Measurements from ENCODE around the gene HPS3.
"Not testable (repeated sequence)": the region's sequence is repeated elsewhere in the genome, so short reads cannot be mapped to it uniquely, and the experiment has no call there.

HPS3 gene

DNA sequence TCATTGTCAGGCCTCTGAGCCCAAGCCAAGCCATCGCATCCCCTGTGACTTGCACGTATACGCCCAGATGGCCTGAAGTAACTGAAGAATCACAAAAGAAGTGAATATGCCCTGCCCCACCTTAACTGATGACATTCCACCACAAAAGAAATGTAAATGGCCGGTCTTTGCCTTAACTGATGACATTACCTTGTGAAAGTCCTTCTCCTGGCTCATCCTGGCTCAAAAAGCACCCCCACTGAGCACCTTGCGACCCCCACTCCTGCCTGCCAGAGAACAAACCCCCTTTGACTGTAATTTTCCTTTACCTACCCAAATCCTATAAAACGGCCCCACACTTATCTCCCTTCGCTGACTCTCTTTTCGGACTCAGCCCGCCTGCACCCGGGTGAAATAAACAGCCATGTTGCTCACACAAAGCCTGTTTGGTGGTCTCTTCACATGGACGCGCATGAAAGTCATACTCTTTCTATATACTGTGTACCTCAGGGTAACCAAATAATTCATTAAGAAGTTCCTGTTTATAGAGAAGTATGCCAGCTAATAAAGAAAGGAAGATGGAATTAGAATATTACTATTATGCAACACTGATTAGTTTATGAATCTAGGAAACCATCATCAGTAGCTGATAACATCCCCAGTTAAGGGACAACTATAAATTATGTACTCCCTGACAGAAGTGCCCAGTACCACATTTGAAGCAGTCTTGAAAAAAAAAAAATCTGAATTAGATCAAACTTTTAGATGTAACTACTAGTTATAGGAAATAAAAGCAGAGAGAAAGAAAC, 67.6 kb downstream of the HPS3 start:
- DNase-seq, result not testable (repeated sequence)

GRCh38 chr3:149197669-149198068, 68.2 kb downstream of the HPS3 start:
- DNase-seq, result no peak

DNA sequence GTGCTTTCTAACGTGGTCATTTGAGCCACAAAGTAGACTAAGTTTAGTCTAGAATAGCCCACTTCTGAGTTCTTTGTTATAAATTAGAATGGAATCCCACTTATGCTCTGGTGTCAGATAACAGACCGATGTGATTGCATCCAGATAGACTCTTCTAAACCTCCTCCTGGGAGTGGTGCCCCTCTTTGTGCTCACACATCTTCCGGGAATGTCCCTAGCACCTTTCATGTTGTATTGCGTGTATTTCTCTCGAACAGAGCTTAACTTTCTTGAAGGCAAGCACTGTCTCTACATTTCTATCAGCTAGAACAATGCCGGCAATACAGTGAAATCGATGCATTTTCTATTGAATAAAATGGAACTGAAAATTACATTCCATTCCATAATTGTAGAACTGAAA, 69.2 kb downstream of the HPS3 start:
- no peak for DNase-seq

DNA sequence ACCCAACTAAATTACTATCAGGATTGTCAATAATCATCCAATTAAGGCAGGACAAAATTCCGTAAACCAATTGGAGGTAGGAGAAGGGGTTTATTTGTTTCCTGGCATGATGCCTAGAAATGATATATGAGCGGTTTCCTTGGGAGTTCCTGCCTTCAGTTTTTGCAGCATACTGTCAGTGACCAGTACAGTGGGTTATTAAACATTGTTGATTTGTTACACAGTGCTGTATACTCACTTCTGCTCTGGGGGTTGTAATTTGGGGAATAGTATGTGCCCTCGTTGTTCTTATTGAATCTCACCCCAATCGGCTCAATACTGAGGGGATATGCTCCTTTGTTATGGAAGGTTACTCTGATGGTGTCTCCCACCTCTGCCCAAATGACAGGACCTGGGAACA, 70.0 kb downstream of the HPS3 start:
- DNase-seq, result no peak

- no peak for DNase-seq
Measured at GRCh38 chr3:149203758-149204157, 74.3 kb downstream of the HPS3 start.

DNA sequence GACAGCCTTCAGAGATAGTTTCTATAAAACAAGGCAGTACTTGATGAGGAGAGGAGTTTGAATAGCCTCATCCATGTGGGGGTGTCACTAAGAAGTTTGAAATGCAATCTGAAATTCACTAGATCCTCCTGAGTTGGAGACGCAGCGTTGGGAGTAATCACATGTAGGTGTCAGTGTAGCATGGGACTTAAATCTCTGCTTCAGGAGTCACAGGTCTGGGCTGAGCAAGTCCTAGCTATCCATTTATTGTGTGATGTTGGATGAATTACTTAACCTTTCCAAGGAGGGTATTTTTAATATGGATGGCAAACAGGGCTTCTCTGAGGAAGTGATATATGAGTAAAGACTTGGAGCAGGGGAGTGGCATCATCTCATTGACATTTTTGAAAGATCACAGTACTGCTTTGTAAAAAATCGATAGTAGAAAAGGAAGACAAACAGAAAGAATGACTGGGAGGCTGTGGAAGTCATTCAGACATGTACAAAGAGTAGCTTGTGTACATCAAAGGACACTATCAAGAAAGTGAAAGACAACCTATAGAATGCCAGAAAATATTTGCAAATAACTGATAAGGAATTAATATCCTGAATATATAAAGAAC, 75.1 kb downstream of the HPS3 start:
- no peak for DNase-seq

GRCh38 chr3:149207475-149207874, 78.0 kb downstream of the HPS3 start:
- no peak for DNase-seq

GRCh38 chr3:149209431-149209830, 80.0 kb downstream of the HPS3 start:
- no peak for DNase-seq

- no peak for DNase-seq
Measured at GRCh38 chr3:149212386-149212785, 82.9 kb downstream of the HPS3 start.

- DNase-seq, result no peak
Measured at GRCh38 chr3:149214702-149215101, 85.3 kb downstream of the HPS3 start.

- no peak for DNase-seq
Measured at GRCh38 chr3:149215515-149215914, 86.1 kb downstream of the HPS3 start.

GRCh38 chr3:149216193-149216869, 86.9 kb downstream of the HPS3 start:
- DNase-seq, result no peak

DNA sequence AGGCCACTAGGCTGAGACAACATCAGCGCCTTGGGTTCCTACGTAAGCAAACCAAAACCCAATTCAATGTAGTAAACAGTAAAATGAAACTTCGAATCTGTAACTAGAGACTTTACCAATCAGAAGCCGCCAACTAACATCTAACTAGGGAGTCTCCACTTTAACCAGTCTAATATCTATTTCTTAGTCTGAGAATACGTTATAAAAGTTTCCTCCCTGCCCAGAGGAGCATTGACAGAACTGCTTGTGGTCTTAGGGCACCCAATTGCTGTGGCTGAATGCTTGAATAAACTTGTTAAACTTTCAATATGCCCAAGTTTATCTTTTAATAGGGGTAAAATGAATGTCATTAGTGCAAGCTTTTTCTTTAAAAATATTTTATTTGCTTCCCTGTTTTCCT, 87.9 kb downstream of the HPS3 start:
- DNase-seq, result no peak

GRCh38 chr3:149219380-149220121, 90.1 kb downstream of the HPS3 start:
- not testable (repeated sequence) for DNase-seq

DNA sequence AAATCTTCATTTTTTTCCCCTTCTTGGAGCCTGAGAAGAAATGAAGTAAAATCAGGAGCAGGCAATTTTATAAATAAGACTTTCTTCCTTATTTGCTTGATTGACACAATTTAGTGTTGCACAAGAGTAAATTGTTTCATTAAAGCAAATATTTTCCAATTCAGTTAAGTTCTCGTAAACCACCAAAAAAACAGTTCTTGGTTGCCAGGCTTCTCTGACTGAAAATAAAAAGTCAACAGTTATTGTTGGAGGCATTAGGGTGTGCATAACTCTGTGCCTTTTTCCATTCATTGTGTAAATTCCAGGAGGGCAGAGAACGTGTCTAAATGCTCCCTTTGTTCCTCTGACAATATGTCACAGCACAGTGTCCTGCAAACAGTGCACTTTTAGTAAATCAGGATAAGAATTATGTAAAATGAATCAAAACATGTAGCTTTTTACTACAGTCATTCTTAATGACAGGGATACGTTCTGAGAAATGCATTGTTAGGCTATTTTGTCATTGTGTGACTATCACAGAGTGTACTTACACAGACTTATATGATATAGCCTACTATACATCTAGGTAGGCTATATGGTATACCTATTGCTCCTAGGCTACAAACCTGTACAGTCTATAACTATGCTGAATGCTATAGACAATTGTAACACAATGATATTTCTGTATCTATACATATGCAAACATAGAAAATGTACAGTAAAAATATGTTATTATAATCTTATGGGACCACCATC, 92.5 kb downstream of the HPS3 start, which contains the start of gene CP:
Gene CP (minus strand): TSS at position 47 of the 735 bp plus-strand sequence. CDS start 37 bp downstream, at position 10.
- no peak for DNase-seq
